IPS DF 6.9 (cell line): ENCODE data around the gene TGFB2.

ENCODE experiments used
- DNase-seq: peaks from one replicate; pipeline ENCODE4 v3.0.0-alpha.2; 2013; ENCODE audit warnings: low read depth, low spot score
- H3K27ac ChIP-seq: one replicate; pipeline ENCODE4 v1.5.1; 2013; ENCODE audit warnings: low read length, control low read depth
- H3K27me3 ChIP-seq: 2 replicates; pipeline ENCODE4 v1.6.1; 2013; ENCODE audit warnings: mild to moderate bottlenecking, low read length; ENCODE audit not compliant: control insufficient read depth, insufficient read depth
- H3K36me3 ChIP-seq: 2 replicates; pipeline ENCODE4 v1.6.1; 2013; ENCODE audit warnings: low read length; ENCODE audit not compliant: control insufficient read depth, insufficient read depth
- H3K4me1 ChIP-seq: 2 replicates; pipeline ENCODE4 v1.6.1; 2013; ENCODE audit warnings: low read length; ENCODE audit not compliant: control insufficient read depth, insufficient read depth
- H3K4me3 ChIP-seq: 2 replicates; pipeline ENCODE4 v1.5.1; 2013; ENCODE audit warnings: mild to moderate bottlenecking, low read length
- H3K9me3 ChIP-seq: 2 replicates; pipeline ENCODE4 v1.6.1; 2013; ENCODE audit warnings: low read length, inconsistent platforms; ENCODE audit not compliant: control insufficient read depth, insufficient read depth
- WGBS: extraction: QIAGEN DNeasy Blood & Tissue Kit; methylation state at CpG from one replicate; pipeline ENCODE4 v1.1.7; 2013; ENCODE audit warnings: mixed read lengths, missing lambda C conversion rate; ENCODE audit not compliant: insufficient read length, insufficient coverage; 5-methylcytosine and 5-hydroxymethylcytosine counted together

TGFB2 gene

DNA sequence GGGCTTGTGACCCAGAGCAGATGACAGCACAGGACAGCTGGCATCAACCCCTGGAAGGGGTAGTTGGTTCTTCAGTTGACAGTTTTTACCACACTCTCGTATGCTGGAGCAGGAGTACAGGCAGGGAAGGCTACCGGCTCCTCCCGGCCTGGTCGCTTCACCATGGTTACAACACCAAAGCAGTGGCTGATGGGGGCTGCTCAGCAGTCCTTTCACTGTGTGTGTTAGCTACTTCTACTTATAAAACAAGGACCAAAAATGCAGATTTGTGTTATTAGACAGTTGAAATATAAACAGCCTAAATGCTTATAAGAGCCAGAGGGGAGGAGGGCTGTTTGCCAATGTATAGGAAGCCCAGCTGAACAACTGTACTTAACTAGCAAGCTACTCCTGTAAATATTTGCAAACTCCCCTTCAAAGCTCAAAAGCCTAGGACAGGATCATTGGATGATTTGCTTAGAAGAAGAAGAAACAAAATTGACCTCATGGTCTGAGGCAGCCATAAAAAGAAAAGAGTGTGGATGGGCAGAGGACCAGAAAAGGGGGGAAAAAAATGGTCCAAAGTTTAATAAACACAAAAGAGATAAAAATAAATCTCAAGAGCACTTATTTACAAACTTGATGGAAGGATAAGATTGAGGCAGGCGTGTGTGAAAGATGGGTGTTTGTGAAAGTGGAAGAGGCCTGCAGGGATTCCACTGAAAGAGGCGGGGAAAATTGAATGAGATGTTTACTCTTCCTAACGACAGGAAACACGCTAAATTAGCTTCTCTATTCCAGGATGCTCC is 57.1 kb downstream of the TGFB2 start:
- H3K4me1 ChIP-seq, result no peaks in the 10 kb centered on the region
- H3K9me3 ChIP-seq, result no peaks in the 10 kb centered on the region
- no CpG with 5 or more reads among the region's 8 CpGs for WGBS
- DNase-seq, result no peak
- H3K4me3 ChIP-seq, result no peak overlapping the region
- H3K27me3 ChIP-seq, result no peaks in the 10 kb centered on the region
- no peaks in the 10 kb centered on the region for H3K36me3 ChIP-seq
- no peak overlapping the region for H3K27ac ChIP-seq

DNA sequence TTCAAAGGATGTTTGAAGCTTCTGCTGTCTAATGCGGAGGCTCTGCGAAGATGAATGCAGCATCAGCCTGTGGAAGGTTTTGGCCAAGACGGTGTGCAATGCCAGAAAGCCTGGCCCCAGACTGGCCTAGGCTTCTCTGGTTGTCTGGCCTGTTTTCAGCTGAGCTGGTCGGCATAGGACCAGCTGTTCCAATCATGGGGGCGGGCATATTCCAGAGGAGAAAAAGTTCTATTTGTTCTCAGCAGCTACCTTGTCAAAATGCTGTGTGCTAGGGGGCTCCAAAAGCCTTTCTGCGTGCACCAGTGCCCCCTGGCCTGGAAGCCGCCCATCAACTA is 57.6 kb downstream of the TGFB2 start:
- Histone ChIP-seq H3K4me3 (no peak overlapping the region), H3K27me3 (no peaks in the 10 kb centered on the region), H3K4me1 (no peaks in the 10 kb centered on the region), H3K9me3 (no peaks in the 10 kb centered on the region), H3K36me3 (no peaks in the 10 kb centered on the region), H3K27ac (no peak overlapping the region)
- no CpG with 5 or more reads among the region's 7 CpGs for WGBS
- no peak for DNase-seq

DNA sequence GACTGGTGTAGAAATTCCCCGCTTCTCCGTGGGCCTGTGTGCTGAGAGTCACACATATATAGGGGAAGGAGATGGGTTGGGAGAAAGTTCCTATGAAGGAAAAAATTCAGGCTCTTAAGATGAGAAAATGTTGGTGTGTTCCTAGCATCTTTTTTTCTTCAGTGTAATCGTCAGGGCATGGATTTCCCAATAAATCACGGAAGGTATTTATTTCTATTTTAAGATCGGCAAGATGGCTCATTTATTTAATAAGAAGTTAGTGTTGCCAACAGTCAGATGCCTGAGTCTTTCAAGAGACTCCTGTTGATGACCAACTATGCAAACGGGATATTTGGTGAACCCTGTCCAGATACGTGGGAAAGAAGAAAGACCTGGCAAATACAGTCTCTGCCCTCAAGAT is 58.2 kb downstream of the TGFB2 start:
- H3K27ac ChIP-seq, result no peak overlapping the region
- H3K36me3 ChIP-seq, result no peaks in the 10 kb centered on the region
- no CpG with 5 or more reads among the region's 7 CpGs for WGBS
- no peaks in the 10 kb centered on the region for H3K27me3 ChIP-seq
- no peaks in the 10 kb centered on the region for H3K9me3 ChIP-seq
- no peak for DNase-seq
- H3K4me3 ChIP-seq, result no peak overlapping the region
- H3K4me1 ChIP-seq, result no peaks in the 10 kb centered on the region

DNA sequence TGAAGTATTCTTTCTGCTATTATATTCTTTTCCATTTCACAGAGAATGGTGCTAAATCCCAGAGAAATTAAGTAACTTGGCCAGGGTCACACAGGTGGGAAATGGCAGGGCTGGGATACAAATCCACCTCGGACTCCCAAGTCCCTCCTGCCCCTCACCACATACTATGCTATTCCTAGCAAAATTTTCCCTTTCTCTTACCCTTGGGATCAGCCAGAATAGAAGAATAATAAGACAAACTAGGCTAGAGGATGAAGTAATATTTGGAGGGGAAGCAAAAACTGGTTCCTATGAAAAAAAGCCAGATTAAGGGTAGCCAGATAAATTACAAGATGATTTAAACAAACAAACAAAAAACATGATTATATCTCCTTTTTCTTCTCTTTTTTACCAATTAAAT is 62.5 kb downstream of the TGFB2 start:
- no CpG with 5 or more reads among the region's 1 CpG for WGBS
- no peaks in the 10 kb centered on the region for H3K36me3 ChIP-seq
- no peak for DNase-seq
- H3K27ac ChIP-seq, result no peak overlapping the region
- no peaks in the 10 kb centered on the region for H3K4me1 ChIP-seq
- no peak overlapping the region for H3K4me3 ChIP-seq
- no peaks in the 10 kb centered on the region for H3K9me3 ChIP-seq
- H3K27me3 ChIP-seq, result no peaks in the 10 kb centered on the region

DNA sequence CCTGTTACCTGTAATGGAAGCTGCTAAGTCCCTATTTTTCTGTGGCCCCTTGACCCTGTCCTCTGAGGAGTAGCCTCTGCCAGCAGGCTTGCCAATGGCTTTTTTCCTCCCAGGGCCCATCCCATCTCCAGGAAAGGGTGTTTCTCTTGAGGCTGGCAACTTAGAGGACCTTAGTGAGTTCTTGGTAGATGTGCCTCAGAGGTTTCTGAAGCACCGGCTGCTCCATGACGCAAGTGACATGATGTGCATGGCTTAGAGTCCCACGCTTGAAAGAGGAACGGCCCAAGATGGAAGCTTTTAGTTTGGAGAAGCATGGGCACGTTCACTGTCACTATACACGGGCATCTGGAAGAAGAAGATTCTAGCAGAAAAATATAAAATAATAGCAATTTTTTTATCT is 63.0 kb downstream of the TGFB2 start:
- WGBS, result no CpG with 5 or more reads among the region's 6 CpGs
- no peaks in the 10 kb centered on the region for H3K9me3 ChIP-seq

DNA sequence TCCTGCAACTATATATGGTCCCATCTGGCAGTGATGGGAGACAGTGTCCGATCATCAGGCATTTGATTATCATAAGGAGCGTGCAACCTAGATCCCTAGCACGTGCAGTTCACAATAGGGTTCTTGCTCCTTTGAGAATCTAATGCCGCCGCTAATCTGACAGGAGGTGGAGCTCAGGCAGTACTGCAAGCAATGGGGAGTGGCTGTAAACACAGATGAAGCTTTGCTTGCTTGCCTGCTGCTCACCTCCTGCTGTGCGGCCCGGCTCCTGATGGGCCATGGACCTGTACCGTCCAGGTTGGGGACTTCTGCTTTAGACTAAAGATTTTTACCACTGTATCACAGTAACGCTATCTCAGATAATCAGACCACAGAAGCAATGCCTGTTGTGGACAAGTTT is 63.8 kb downstream of the TGFB2 start:
- H3K9me3 ChIP-seq, result no peaks in the 10 kb centered on the region
- H3K36me3 ChIP-seq, result no peaks in the 10 kb centered on the region
- DNase-seq, result no peak
- H3K27me3 ChIP-seq, result no peaks in the 10 kb centered on the region
- H3K4me3 ChIP-seq, result no peak overlapping the region
- H3K4me1 ChIP-seq, result no peaks in the 10 kb centered on the region
- H3K27ac ChIP-seq, result no peak overlapping the region
- no CpG with 5 or more reads among the region's 9 CpGs for WGBS

More for the DNA sequence above, 63.0 kb downstream of the TGFB2 start:
- no peak overlapping the region for H3K27ac ChIP-seq
- DNase-seq, result no peak
- no peak overlapping the region for H3K4me3 ChIP-seq
- H3K4me1 ChIP-seq, result no peaks in the 10 kb centered on the region
- no peaks in the 10 kb centered on the region for H3K36me3 ChIP-seq
- H3K27me3 ChIP-seq, result no peaks in the 10 kb centered on the region

DNA sequence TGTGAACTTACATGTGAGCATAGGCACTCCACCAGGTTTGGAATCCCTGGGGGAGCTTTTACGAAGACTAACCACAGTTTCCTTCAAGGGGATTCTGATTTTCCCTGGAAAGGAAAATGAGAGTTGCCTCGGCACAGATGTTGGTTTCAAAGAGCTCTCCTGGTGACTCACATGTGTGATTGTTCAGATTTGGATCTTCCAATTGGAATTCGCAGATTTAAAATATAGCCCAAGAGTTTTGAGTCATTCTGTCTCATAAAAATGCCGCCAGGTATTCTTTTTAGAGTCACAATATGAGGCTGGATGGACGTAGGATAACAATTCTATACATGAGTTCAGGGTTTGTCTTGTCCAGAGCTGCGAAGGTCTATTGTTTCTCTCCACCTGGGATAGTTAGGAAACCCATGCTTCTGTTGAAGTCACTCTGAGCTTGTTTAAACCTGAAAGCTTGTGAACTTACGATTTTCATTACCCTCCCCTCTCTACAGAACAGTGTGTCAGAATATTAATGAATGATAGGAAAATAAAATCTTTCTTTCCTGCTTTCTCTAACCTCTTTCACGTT is 64.9 kb downstream of the TGFB2 start:
- DNase-seq, result no peak
- Histone ChIP-seq H3K9me3 (no peaks in the 10 kb centered on the region), H3K36me3 (no peaks in the 10 kb centered on the region), H3K4me1 (no peaks in the 10 kb centered on the region), H3K27me3 (no peaks in the 10 kb centered on the region), H3K4me3 (no peak overlapping the region), H3K27ac (no peak overlapping the region)
- WGBS, result no CpG with 5 or more reads among the region's 8 CpGs

DNA sequence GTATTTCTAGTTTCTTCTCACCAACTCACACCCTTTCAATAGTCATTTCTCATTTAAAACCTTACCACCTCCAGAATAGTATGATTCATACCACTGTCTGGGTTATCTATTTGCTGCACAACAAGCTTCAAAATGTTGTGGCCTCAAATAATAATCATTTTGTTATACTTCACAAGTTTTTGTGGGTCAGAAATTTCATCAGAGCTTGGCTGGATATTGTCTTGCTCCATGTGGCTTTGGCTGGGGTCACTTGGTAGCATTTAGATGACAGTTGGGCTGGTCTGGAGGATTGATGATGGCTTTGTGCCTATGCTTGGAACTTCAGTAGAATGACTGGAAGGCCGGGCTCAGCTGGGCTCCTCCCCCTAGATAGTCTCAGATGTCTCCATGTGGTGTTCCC is 66.0 kb downstream of the TGFB2 start:
- no peak for DNase-seq
- Histone ChIP-seq H3K27ac (no peak overlapping the region), H3K9me3 (no peaks in the 10 kb centered on the region), H3K4me3 (no peak overlapping the region), H3K27me3 (no peaks in the 10 kb centered on the region), H3K4me1 (no peaks in the 10 kb centered on the region), H3K36me3 (no peaks in the 10 kb centered on the region)
- WGBS, result no CpG with 5 or more reads among the region's 1 CpG

DNA sequence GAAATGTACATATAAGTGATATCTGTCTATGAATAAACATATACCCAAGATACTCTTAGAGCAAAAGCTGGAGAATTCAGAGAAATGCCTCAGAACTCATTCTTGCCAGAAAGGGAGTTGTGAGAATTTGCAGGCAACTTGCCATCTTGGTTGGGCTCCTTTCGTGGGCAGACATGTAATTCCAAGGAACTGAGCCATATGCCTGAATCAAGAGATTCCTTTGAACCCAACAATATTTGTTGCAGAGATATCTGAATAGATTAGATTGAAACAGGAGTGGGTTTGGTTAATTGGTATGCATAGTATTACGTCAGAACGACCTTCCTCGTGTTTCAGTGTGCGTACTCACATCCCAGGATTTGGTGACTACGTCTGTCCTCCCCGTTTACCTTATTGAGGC is 67.0 kb downstream of the TGFB2 start:
- Histone ChIP-seq H3K27me3 (no peaks in the 10 kb centered on the region), H3K4me1 (no peaks in the 10 kb centered on the region), H3K27ac (no peak overlapping the region), H3K9me3 (no peaks in the 10 kb centered on the region), H3K4me3 (no peak overlapping the region), H3K36me3 (no peaks in the 10 kb centered on the region)
- no CpG with 5 or more reads among the region's 7 CpGs for WGBS
- DNase-seq, result no peak

DNA sequence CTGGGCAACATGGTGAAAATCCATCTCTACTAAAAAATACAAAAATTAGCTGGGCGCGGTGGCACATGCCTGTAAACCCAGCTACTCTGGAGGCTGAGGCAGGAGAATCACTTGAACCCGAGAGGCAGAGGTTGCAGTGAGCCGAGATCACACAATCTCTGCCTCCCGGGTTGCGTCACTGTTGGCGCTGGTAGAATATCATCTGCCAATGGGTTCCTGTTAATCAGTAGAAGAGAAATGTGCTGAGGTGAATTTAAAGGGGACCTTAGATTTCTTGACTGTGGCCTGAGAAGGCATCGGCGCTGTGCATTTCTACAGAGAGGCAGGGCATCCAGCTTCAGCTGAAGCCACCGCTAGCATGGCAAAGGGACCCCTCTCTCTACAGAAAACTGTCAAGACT is 68.0 kb downstream of the TGFB2 start:
- Histone ChIP-seq H3K27ac (no peak overlapping the region), H3K4me1 (no peaks in the 10 kb centered on the region), H3K4me3 (no peak overlapping the region), H3K36me3 (no peaks in the 10 kb centered on the region), H3K27me3 (no peaks in the 10 kb centered on the region), H3K9me3 (no peaks in the 10 kb centered on the region)
- DNase-seq, result no peak
- WGBS, result no CpG with 5 or more reads among the region's 10 CpGs
